K562 (cell line): ENCODE data around the gene PHYKPL. TPM values are rescaled to one million over a fixed set of nuclear protein-coding genes. Genes with fewer than 3 reads are reported as not detected.

Experiments used
- ADNP ChIP-seq: fragments of 200-800 bp; sonication (Bioruptor generic); IDR thresholded peaks from 2 replicates; pipeline ENCODE4 v1.6.1; 2016; ENCODE audit warnings: missing genetic modification characterization, missing compliant biosample characterization
- ATF4 ChIP-seq: fragments of 450-650 bp; formaldehyde crosslinking; IDR thresholded peaks from 2 replicates; pipeline ENCODE4 v1.4.0; 2022; ENCODE audit warnings: mild to moderate bottlenecking, moderate library complexity
- C11orf30 ChIP-seq: fragments of 450-650 bp; IDR thresholded peaks from 2 replicates; pipeline ENCODE4 v1.6.1; 2016; ENCODE audit warnings: low read depth, mild to moderate bottlenecking
- ERF ChIP-seq: fragments of 450-650 bp; formaldehyde crosslinking; IDR thresholded peaks from 2 replicates; pipeline ENCODE4 v1.4.0; 2020; ENCODE audit warnings: mild to moderate bottlenecking, mixed read lengths
- FIP1L1 ChIP-seq: fragments of 200-400 bp; formaldehyde crosslinking; IDR thresholded peaks from 2 replicates; pipeline ENCODE4 v1.6.1; 2018; ENCODE audit warnings: mild to moderate bottlenecking, low read depth, low read length; ENCODE audit not compliant: poor library complexity, severe bottlenecking
- FOS ChIP-seq: IDR thresholded peaks from 3 replicates; pipeline ENCODE4 v1.6.1; 2011; ENCODE audit not compliant: insufficient read length; ENCODE audit errors: extremely low read depth
- HOXB6 ChIP-seq: fragments of 250-450 bp; sonication (Bioruptor Pico); IDR thresholded peaks from 2 replicates; pipeline ENCODE4 v1.5.1; 2022; ENCODE audit warnings: mild to moderate bottlenecking, borderline replicate concordance
- MAFG ChIP-seq: fragments of 450-650 bp; conservative IDR thresholded peaks from 2 replicates; pipeline ENCODE4 v1.6.1; 2016; ENCODE audit warnings: missing genetic modification characterization, missing compliant biosample characterization
- MAFK ChIP-seq: IDR thresholded peaks from 2 replicates; pipeline ENCODE4 v1.6.1; 2011; ENCODE audit warnings: low read length, improper control_type of control experiment
- NCOA6 ChIP-seq: fragments of 450-650 bp; IDR thresholded peaks from 2 replicates; pipeline ENCODE4 v1.6.1; 2017; ENCODE audit warnings: mild to moderate bottlenecking
- PCBP1 ChIP-seq: fragments of 200-400 bp; formaldehyde crosslinking; IDR thresholded peaks from 2 replicates; pipeline ENCODE4 v1.6.1; 2018; ENCODE audit warnings: mild to moderate bottlenecking, low read depth, low read length; ENCODE audit not compliant: poor library complexity, severe bottlenecking
- PCBP2 ChIP-seq: fragments of 200-400 bp; formaldehyde crosslinking; IDR thresholded peaks from 2 replicates; pipeline ENCODE4 v1.6.1; 2018; ENCODE audit warnings: low read length, low read depth, mild to moderate bottlenecking, moderate library complexity; ENCODE audit not compliant: poor library complexity, severe bottlenecking
- PHF20 ChIP-seq: fragments of 450-650 bp; IDR thresholded peaks from 2 replicates; pipeline ENCODE4 v1.6.1; 2018; ENCODE audit not compliant: partially characterized antibody
- PML ChIP-seq: IDR thresholded peaks from 2 replicates; pipeline ENCODE4 v1.6.1; 2012; ENCODE audit warnings: low read length, inconsistent platforms
- PREB ChIP-seq: sonication (generic); formaldehyde crosslinking; IDR thresholded peaks from 2 replicates; pipeline ENCODE4 v1.8.1; 2023; ENCODE audit warnings: mild to moderate bottlenecking, missing genetic modification reagents
- RREB1 ChIP-seq: fragments of 250-450 bp; sonication (Bioruptor Pico); IDR thresholded peaks from 2 replicates; pipeline ENCODE4 v1.4.0; 2020
- SAFB ChIP-seq: fragments of 200-400 bp; formaldehyde crosslinking; IDR thresholded peaks from 2 replicates; pipeline ENCODE4 v1.6.1; 2017; ENCODE audit warnings: low read depth, low read length, borderline replicate concordance
- SLC30A9 ChIP-seq: fragments of 250-450 bp; sonication (Bioruptor Pico); IDR thresholded peaks from 2 replicates; pipeline ENCODE4 v1.8.0; 2022; ENCODE audit warnings: mild to moderate bottlenecking, moderate library complexity
- SPI1 ChIP-seq: IDR thresholded peaks from 2 replicates; pipeline ENCODE4 v1.6.1; 2011; ENCODE audit warnings: low read depth, low read length, control low read depth, borderline replicate concordance
- ZBTB7A ChIP-seq: IDR thresholded peaks from 2 replicates; pipeline ENCODE4 v1.6.1; 2011; ENCODE audit warnings: low read depth, mild to moderate bottlenecking, low read length, moderate library complexity, borderline replicate concordance; ENCODE audit not compliant: control insufficient read depth
- ZNF24 ChIP-seq: fragments of 450-650 bp; IDR thresholded peaks from 2 replicates; pipeline ENCODE4 v1.6.1; 2016
- ZNF699 ChIP-seq: fragments of 250-450 bp; sonication (Bioruptor Pico); IDR thresholded peaks from 2 replicates; pipeline ENCODE4 v1.8.0; 2021; ENCODE audit warnings: mild to moderate bottlenecking, moderate library complexity; ENCODE audit not compliant: insufficient replicate concordance
- polyA plus RNA-seq, 8 experiments: library from polyadenylated mRNA; depleted of rRNA in 4 of 8; stranded (reverse) in 5 of 8; unstranded in 3 of 8; fragments of >200 nt; fragmentation: Nextera tagmentation in 2 of 8; fragmentation: Illumina TruSeq in 1 of 8; extraction: Ambion mirVana in 2 of 8; extraction: Trizol in 1 of 8; gene quantifications; 2 replicates each; pipeline versions ENCODE4 v1.2.1 to v1.2.3, GENCODE V29; 2011 to 2014; ENCODE audit warnings: inconsistent platforms in 1 of 8, missing spikeins in 1 of 8
- total RNA-seq, 7 experiments: library from RNA; depleted of rRNA in 6 of 7; stranded (reverse); fragments of >200 nt in 6 of 7; fragmentation: Illumina TruSeq in 2 of 7; extraction: Trizol in 2 of 7; gene quantifications; 2 replicates each; pipeline versions ENCODE4 v1.2.1 to v1.2.3, GENCODE V29; 2011 to 2021; ENCODE audit warnings: low replicate concordance in 1 of 7

PHYKPL gene
- total and polyA plus RNA-seq, 9 of the 15 experiments (the other 6 are each of a cell fraction or from before 2014, with no cell fraction given) = 4.7 to 34.7 (median 18.6) TPM

- TF ChIP-seq ZBTB7A (peak; percentile 24; the same call in 1 of the 2 replicates), MAFK (no peak), C11orf30 (peak; percentile 68), ZNF699 (CRISPR knock-in tag) (no peak), PML (peak; percentile 93), PHF20 (peak; percentile 64), PREB (no peak), ATF4 (CRISPR knock-in tag) (peak; percentile 44; the same call in 1 of the 2 replicates), SLC30A9 (CRISPR knock-in tag) (no peak), RREB1 (CRISPR knock-in tag) (no peak), HOXB6 (CRISPR knock-in tag) (no peak), SPI1 (no peak), NCOA6 (no peak), ADNP (tag) (no peak), ERF (peak; percentile 94), SAFB (no peak), PCBP1 (peak; percentile 95), ZNF24 (no peak), MAFG (tag) (0 out of 2 replicates have a peak, but pooled peaks have one; percentile 9), FOS (peak; percentile 96), PCBP2 (no peak), FIP1L1 (peak; percentile 97)
These were observed 28.2 kb downstream of the PHYKPL start, which contains the start of gene HNRNPAB (continued) for GRCh38 chr5:178204182-178204934.
